GM12878 (cell line): Measurements from ENCODE around the gene GOLGA7B. TPM values are rescaled to one million over a fixed set of nuclear protein-coding genes. Genes with fewer than 3 reads are reported as not detected.

Experiments
- ATAC-seq: fragments of 200-7000 bp; cut with Tn5 transposase; 3 replicates; pipeline ENCODE4 v1.9.1; 2020; ENCODE audit warnings: mild to moderate bottlenecking, moderate library complexity
- BruUV-seq: library from RNA; stranded (reverse); fragments of 400-500 nt; replicated peaks from 2 replicates; lab custom pipeline; 2021; lab: Mats Ljungman, UMichigan
- CTCF ChIA-PET: fragments of 300-600 bp; sonication (Branson Sonifier 250); formaldehyde crosslinking; extraction: SDS; loops from one replicate; lab custom pipeline; 2021; ENCODE audit warnings: inconsistent platforms; lab: Yijun Ruan, JAX
- POLR2A ChIA-PET: fragments of 350-600 bp; formaldehyde crosslinking; extraction: SDS; loops from one replicate; lab custom pipeline; 2021; ENCODE audit warnings: inconsistent platforms; lab: Charles Lee
- RAD21 ChIA-PET: fragments of 300-600 bp; sonication (Branson Sonifier 250); formaldehyde crosslinking; loops from one replicate; lab custom pipeline; 2023; ENCODE audit warnings: antibody characterized with exemption; ENCODE audit not compliant: unreplicated experiment; lab: Charles Lee
- SMC1A ChIA-PET: fragments of 300-600 bp; sonication (Branson Sonifier 250); formaldehyde crosslinking; loops from one replicate; lab custom pipeline; 2023; ENCODE audit not compliant: unreplicated experiment, uncharacterized antibody; lab: Charles Lee
- DNase-seq: peaks from one replicate; pipeline ENCODE4 v3.0.0-alpha.2; 2011; ENCODE audit warnings: low read depth, low spot score
- FAIRE-seq: peaks from 3 replicates; lab custom pipeline; 2011; peaks lifted over from hg19 to GRCh38; lab: Jason Lieb, UNC
- H2AFZ ChIP-seq: 2 replicates; pipeline ENCODE4 v1.6.0; 2011; ENCODE audit warnings: low read depth, low read length, control low read depth; ENCODE audit not compliant: control insufficient read depth
- H3K27ac ChIP-seq: 2 replicates; pipeline ENCODE4 v1.5.1; 2011; ENCODE audit warnings: control low read depth; ENCODE audit not compliant: control insufficient read depth, insufficient read depth
- H3K27me3 ChIP-seq, 2 experiments: replicated peaks in 1 of 2; 2 replicates each; pipeline versions ENCODE4 v1.6.0 to v1.6.1; 2011; ENCODE audit warnings: low read length in 1 of 2; ENCODE audit not compliant: control insufficient read depth in 2 of 2, insufficient read depth in 2 of 2
- H3K36me3 ChIP-seq, 2 experiments: 2 replicates each; pipeline ENCODE4 v1.5.1; 2011; ENCODE audit warnings: low read length in 1 of 2; ENCODE audit not compliant: control insufficient read depth in 2 of 2, insufficient read depth in 2 of 2
- H3K4me1 ChIP-seq: 2 replicates; pipeline ENCODE4 v1.6.1; 2011; ENCODE audit warnings: mild to moderate bottlenecking, low read length, moderate library complexity, mixed read lengths; ENCODE audit not compliant: control insufficient read depth, insufficient read depth
- H3K4me2 ChIP-seq: 2 replicates; pipeline ENCODE4 v1.6.0; 2011; ENCODE audit warnings: control low read depth; ENCODE audit not compliant: control insufficient read depth, insufficient read depth
- H3K4me3 ChIP-seq: fragments of 200-600 bp; sonication (generic); 2 replicates; pipeline ENCODE4 v1.5.1; 2016
- H3K79me2 ChIP-seq: 2 replicates; pipeline ENCODE4 v1.6.0; 2011; ENCODE audit warnings: low read length; ENCODE audit not compliant: control insufficient read depth, insufficient read depth
- H3K9ac ChIP-seq: 2 replicates; pipeline ENCODE4 v1.8.0; 2011; ENCODE audit warnings: low read length, control low read depth, mixed read lengths; ENCODE audit not compliant: control insufficient read depth, insufficient read depth
- H3K9me3 ChIP-seq: replicated peaks from 3 replicates; pipeline ENCODE4 v1.5.1; 2011; ENCODE audit warnings: mild to moderate bottlenecking, low read length; ENCODE audit not compliant: control insufficient read depth, insufficient read depth
- H4K20me1 ChIP-seq: 2 replicates; pipeline ENCODE4 v1.6.0; 2011; ENCODE audit not compliant: control insufficient read depth, insufficient read depth
- BCLAF1 ChIP-seq: fragments of 450-650 bp; IDR thresholded peaks from 2 replicates; pipeline ENCODE4 v1.6.1; 2017; ENCODE audit warnings: antibody characterized with exemption, mild to moderate bottlenecking, moderate library complexity
- BRCA1 ChIP-seq: IDR thresholded peaks from 2 replicates; pipeline ENCODE4 v1.6.1; 2011; ENCODE audit warnings: low read depth, low read length, improper control_type of control experiment
- CBFB ChIP-seq: IDR thresholded peaks from 2 replicates; pipeline ENCODE4 v1.6.1; 2016; ENCODE audit warnings: antibody characterized with exemption, low read depth
- CBX5 ChIP-seq: sonication (generic); IDR thresholded peaks from 2 replicates; pipeline ENCODE4 v1.6.1; 2016; ENCODE audit warnings: low read depth, moderate library complexity, mild to moderate bottlenecking, inconsistent platforms
- CEBPB ChIP-seq, 2 experiments: fragments of 150-350 bp in 1 of 2; IDR thresholded peaks; 2 replicates each; pipeline ENCODE4 v1.6.1; 2012 to 2014; ENCODE audit warnings: low read depth in 2 of 2, low read length in 2 of 2, borderline replicate concordance in 1 of 2, inconsistent platforms in 1 of 2
- CHD2 ChIP-seq: IDR thresholded peaks from 2 replicates; pipeline ENCODE4 v1.6.1; 2011; ENCODE audit warnings: low read depth, low read length, improper control_type of control experiment, borderline replicate concordance
- CREM ChIP-seq: IDR thresholded peaks from 2 replicates; pipeline ENCODE4 v1.6.1; 2014; ENCODE audit warnings: antibody characterized with exemption, low read depth
- ETV6 ChIP-seq, 2 experiments: fragments of 450-650 bp in 1 of 2; IDR thresholded peaks in 1 of 2; conservative IDR thresholded peaks in 1 of 2; 2 replicates each; pipeline ENCODE4 v1.6.1; 2014; ENCODE audit warnings: antibody characterized with exemption in 1 of 2, borderline replicate concordance in 1 of 2, low read depth in 1 of 2, mild to moderate bottlenecking in 1 of 2, moderate library complexity in 1 of 2
- FOXM1 ChIP-seq: IDR thresholded peaks from 2 replicates; pipeline ENCODE4 v1.6.1; 2012; ENCODE audit warnings: low read depth, mild to moderate bottlenecking, inconsistent platforms, low read length, moderate library complexity
- GATAD2B ChIP-seq: fragments of 450-650 bp; conservative IDR thresholded peaks from 2 replicates; pipeline ENCODE4 v1.6.1; 2017; ENCODE audit warnings: low read depth, mild to moderate bottlenecking, moderate library complexity
- MTA3 ChIP-seq: IDR thresholded peaks from 2 replicates; pipeline ENCODE4 v1.6.1; 2012; ENCODE audit warnings: low read length, inconsistent platforms, borderline replicate concordance
- NRF1 ChIP-seq: conservative IDR thresholded peaks from 2 replicates; pipeline ENCODE4 v1.6.1; 2011; ENCODE audit warnings: mild to moderate bottlenecking, low read depth, low read length, improper control_type of control experiment
- REST ChIP-seq: IDR thresholded peaks from 2 replicates; pipeline ENCODE4 v1.6.1; 2012; ENCODE audit warnings: mild to moderate bottlenecking, low read depth, low read length
- RUNX3 ChIP-seq: IDR thresholded peaks from 2 replicates; pipeline ENCODE4 v1.6.1; 2012; ENCODE audit warnings: low read length, inconsistent platforms
- SMAD5 ChIP-seq: IDR thresholded peaks from 2 replicates; pipeline ENCODE4 v1.6.1; 2016; ENCODE audit warnings: antibody characterized with exemption, low read depth
- SUPT20H ChIP-seq: IDR thresholded peaks from 2 replicates; pipeline ENCODE4 v1.6.1; 2011; ENCODE audit warnings: low read depth, mild to moderate bottlenecking, low read length, moderate library complexity, borderline replicate concordance; ENCODE audit not compliant: control insufficient read depth
- YY1 ChIP-seq: IDR thresholded peaks from 2 replicates; pipeline ENCODE4 v1.6.1; 2011; ENCODE audit warnings: low read depth, mild to moderate bottlenecking, low read length
- ZNF207 ChIP-seq: fragments of 450-650 bp; IDR thresholded peaks from 2 replicates; pipeline ENCODE4 v1.6.1; 2014; ENCODE audit warnings: antibody characterized with exemption, mild to moderate bottlenecking, borderline replicate concordance
- ZSCAN29 ChIP-seq: fragments of 450-650 bp; IDR thresholded peaks from 2 replicates; pipeline ENCODE4 v1.6.1; 2017; ENCODE audit warnings: mild to moderate bottlenecking, moderate library complexity
- ZZZ3 ChIP-seq: IDR thresholded peaks from 2 replicates; pipeline ENCODE4 v1.6.1; 2011; ENCODE audit warnings: low read depth; ENCODE audit not compliant: control insufficient read depth, insufficient read length
- WGBS: methylation state at CpG from one replicate; pipeline ENCODE4 v1.1.6; 2016; ENCODE audit warnings: low lambda C conversion rate; ENCODE audit not compliant: insufficient replicate concordance, insufficient coverage; ENCODE audit errors: missing lambda C conversion rate; 5-methylcytosine and 5-hydroxymethylcytosine counted together
- in situ Hi-C: fragments of 300-500 bp; cut with MboI; formaldehyde crosslinking; loops from 9 replicates; pipeline ENCODE4 v1.14.3; 2018; ENCODE audit warnings: mixed read lengths
- intact Hi-C: fragments of 100-400 bp; cut with micrococcal nuclease; formaldehyde crosslinking; loops from one replicate; pipeline ENCODE4 v1.14.2; 2022; ENCODE audit not compliant: unreplicated experiment
- polyA plus RNA-seq, 11 experiments: library from polyadenylated mRNA; depleted of rRNA in 4 of 11; unstranded in 6 of 11; stranded (reverse) in 5 of 11; fragments of >200 nt; fragmentation: Nextera tagmentation in 4 of 11; fragmentation: Illumina TruSeq in 1 of 11; extraction: Ambion mirVana in 4 of 11; extraction: Trizol in 1 of 11; gene quantifications; 1 replicate in 1 of 11; 2 replicates in 10 of 11; pipeline versions ENCODE4 v1.2.1 to v1.2.3, GENCODE V29; 2011 to 2016; ENCODE audit warnings: inconsistent platforms in 2 of 11, missing spikeins in 2 of 11, low read depth in 1 of 11
- total RNA-seq, 4 experiments: library from RNA; depleted of rRNA in 3 of 4; stranded (reverse); fragments of >200 nt in 3 of 4; fragmentation: Illumina TruSeq in 1 of 4; extraction: Trizol in 1 of 4; gene quantifications; 2 replicates each; pipeline versions ENCODE4 v1.2.1 to v1.2.3, GENCODE V29; 2013 to 2021

GOLGA7B gene
- total and polyA plus RNA-seq, 10 of the 15 experiments (the other 5 are each of a cell fraction or from before 2014, with no cell fraction given), result 0.01 to 0.02 (median 0.01) TPM; not detected in 7

- TF ChIP-seq REST, result no peak
- no peak for TF ChIP-seq RUNX3
- TF ChIP-seq CBX5, result no peak
- no peak for TF ChIP-seq ETV6 (conservative IDR thresholded peaks at IDR 0.05 in 1 of 2, IDR thresholded peaks at IDR 0.05 in 1 of 2; ENCODE audit: borderline replicate concordance in 1 of 2, low read depth in 1 of 2)
- TF ChIP-seq FOXM1, result no peak
These were observed 48.8 kb downstream of the GOLGA7B start (continued) for GRCh38 chr10:97898429-97898828.

GRCh38 chr10:97901381-97901780 is 51.7 kb downstream of the GOLGA7B start:
- no peaks in the 10 kb centered on the region for H3K4me1 ChIP-seq
- WGBS, result 58% methylated on average over 12 of the region's 12 CpGs
- FAIRE-seq (no peak), DNase-seq (no peak), ATAC-seq (no peak)
- intact Hi-C loops (no loop called here), in situ Hi-C loops (no loop called here)
- no peaks in the 10 kb centered on the region for H3K79me2 ChIP-seq
- H3K36me3 ChIP-seq, result no peaks in the 10 kb centered on the region
- CTCF ChIA-PET, result no interaction called here
- H3K4me3 ChIP-seq, result no peak overlapping the region
- POLR2A ChIA-PET, result no interaction called here
- peaks cover 6 to 10% of the 10 kb centered on the region in 2 experiments; a peak in 3 of 4 replicates for H3K27me3 ChIP-seq
- no peaks in the 10 kb centered on the region for H4K20me1 ChIP-seq
- no peak overlapping the region for H3K9ac ChIP-seq
- H3K27ac ChIP-seq, result no peak overlapping the region
- BruUV-seq, result no TSS peak
- no peak overlapping the region for H3K4me2 ChIP-seq
- SMC1A ChIA-PET, result no interaction called here
- RAD21 ChIA-PET, result no interaction called here
- no peak overlapping the region for H2AFZ ChIP-seq
- H3K9me3 ChIP-seq, result no peaks in the 10 kb centered on the region
- no peak for TF ChIP-seq SUPT20H
- no peak for TF ChIP-seq GATAD2B
- TF ChIP-seq SMAD5, result no peak
- TF ChIP-seq CEBPB (IDR thresholded peaks at IDR 0.05; ENCODE audit: borderline replicate concordance in 1 of 2, low read depth in 2 of 2, low read length in 2 of 2), result no peak
- TF ChIP-seq BCLAF1, result no peak
- no peak for TF ChIP-seq YY1
- TF ChIP-seq NRF1, result no peak
- no peak for TF ChIP-seq ZNF207
- TF ChIP-seq BRCA1, result no peak
- no peak for TF ChIP-seq CHD2
- no peak for TF ChIP-seq MTA3
- TF ChIP-seq ZSCAN29, result no peak
- no peak for TF ChIP-seq CBFB
- TF ChIP-seq ZZZ3, result no peak
- TF ChIP-seq CREM, result no peak
